Esophagus (tissue), 2 donors: Measurements from ENCODE around the gene TMC8. TPM values are rescaled to one million over a fixed set of nuclear protein-coding genes. Genes with fewer than 3 reads are reported as not detected.
"Not testable (repeated sequence)": the region's sequence is repeated elsewhere in the genome, so short reads cannot be mapped to it uniquely, and the experiment has no call there.

Experiments used
- H3K27ac ChIP-seq, 2 donors: one replicate each; pipeline ENCODE4 v1.5.1; 2013; ENCODE audit warnings: low read depth in 2 of 2, mild to moderate bottlenecking in 2 of 2, inconsistent platforms in 1 of 2, low read length in 1 of 2, moderate library complexity in 1 of 2
- H3K27me3 ChIP-seq, 2 donors: one replicate each; pipeline ENCODE4 v1.6.1; 2013; ENCODE audit warnings: low read length in 2 of 2, control low read depth in 1 of 2, mild to moderate bottlenecking in 1 of 2; ENCODE audit not compliant: insufficient read depth in 2 of 2, control insufficient read depth in 1 of 2
- H3K36me3 ChIP-seq, 2 donors: one replicate each; pipeline ENCODE4 v1.6.1; 2013; ENCODE audit warnings: low read length in 1 of 2; ENCODE audit not compliant: control insufficient read depth in 2 of 2, insufficient read depth in 2 of 2
- H3K4me1 ChIP-seq, 2 donors: one replicate each; pipeline ENCODE4 v1.6.1; 2013; ENCODE audit warnings: low read length in 1 of 2; ENCODE audit not compliant: control insufficient read depth in 2 of 2, insufficient read depth in 2 of 2
- H3K4me3 ChIP-seq, 2 donors: one replicate each; pipeline ENCODE4 v1.5.1; 2013; ENCODE audit warnings: low read length in 2 of 2, mild to moderate bottlenecking in 2 of 2, low read depth in 1 of 2, moderate library complexity in 1 of 2
- H3K9me3 ChIP-seq, 2 donors: one replicate each; pipeline ENCODE4 v1.6.1; 2013; ENCODE audit warnings: mild to moderate bottlenecking in 2 of 2, low read depth in 1 of 2, low read length in 1 of 2, moderate library complexity in 1 of 2; ENCODE audit not compliant: control insufficient read depth in 2 of 2, insufficient read depth in 1 of 2
- WGBS, 2 donors: extraction: QIAGEN DNeasy Blood & Tissue Kit; methylation state at CpG; one replicate each; pipeline ENCODE4 v1.1.7; 2013; 5-methylcytosine and 5-hydroxymethylcytosine counted together
- polyA plus RNA-seq, 2 donors: library from polyadenylated mRNA; stranded (reverse); fragments of 200-250 nt; gene quantifications; one replicate each; pipeline ENCODE4 v1.2.3, GENCODE V29; 2013
- donor health status: healthy with polysubstance abuse.
- donor health status: Bipolar disorder and iron deficiency.

The TMC8 gene
- polyA plus RNA-seq, 2 donors: 2.1 to 6.1 TPM

DNA sequence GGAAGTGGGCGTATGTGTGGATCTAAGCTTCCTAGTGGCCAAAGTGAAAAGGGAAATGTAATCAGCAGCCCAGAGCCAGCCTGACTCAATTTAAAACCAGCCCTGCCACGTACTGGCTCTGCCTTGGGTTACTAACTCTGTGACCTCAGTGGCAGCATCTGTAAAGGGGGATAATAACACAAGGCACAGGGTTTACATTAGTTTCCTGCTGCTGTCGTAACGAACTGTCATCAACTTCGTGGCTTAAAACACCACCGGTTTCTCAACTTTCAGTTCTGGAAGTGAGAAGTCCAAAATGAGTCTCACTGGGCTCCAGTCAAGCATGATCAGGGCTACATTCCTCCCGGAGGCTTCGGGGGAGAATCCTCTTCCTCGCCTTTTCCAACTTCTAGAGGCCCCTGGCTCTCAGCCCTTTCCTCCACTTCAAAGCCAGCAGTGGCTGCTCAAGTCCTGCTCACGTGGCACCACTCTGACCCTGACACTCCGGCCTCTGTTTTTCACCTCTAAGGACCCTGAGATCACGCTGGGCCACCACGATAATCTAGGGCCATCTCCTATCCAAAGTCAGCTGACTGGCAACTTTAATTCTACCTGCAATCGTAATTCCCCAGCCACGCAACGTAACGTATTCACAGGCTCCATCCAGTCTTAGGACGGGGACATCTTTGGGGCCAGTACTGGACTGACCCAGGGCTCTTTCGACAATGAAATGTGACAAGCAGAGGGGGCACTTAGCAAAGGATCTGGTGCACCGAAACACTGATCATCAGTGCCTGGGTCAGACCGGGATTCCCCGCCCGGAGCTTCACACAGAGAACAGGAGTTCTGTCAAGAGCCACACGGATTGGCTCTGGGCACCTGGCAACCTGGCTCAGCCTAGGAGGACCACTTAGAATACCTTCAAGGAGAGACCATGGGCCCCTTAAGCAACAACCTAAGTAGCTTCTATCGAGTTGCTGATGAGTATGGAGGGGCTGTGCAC lies 16.5 kb upstream of the TMC8 start:
- no peak overlapping the region for H3K27ac ChIP-seq
- no peak overlapping the region for H3K4me3 ChIP-seq
- peaks cover 0 to 12% of the 10 kb centered on the region in 2 donors for H3K4me1 ChIP-seq
- H3K27me3 ChIP-seq: no peaks in the 10 kb centered on the region
- no peaks in the 10 kb centered on the region for H3K9me3 ChIP-seq
- WGBS, 2 donors: 81 to 82% methylated on average over 25 of the region's 25 CpGs
- H3K36me3 ChIP-seq: peaks cover under 1 to 12% of the 10 kb centered on the region in 2 donors

DNA sequence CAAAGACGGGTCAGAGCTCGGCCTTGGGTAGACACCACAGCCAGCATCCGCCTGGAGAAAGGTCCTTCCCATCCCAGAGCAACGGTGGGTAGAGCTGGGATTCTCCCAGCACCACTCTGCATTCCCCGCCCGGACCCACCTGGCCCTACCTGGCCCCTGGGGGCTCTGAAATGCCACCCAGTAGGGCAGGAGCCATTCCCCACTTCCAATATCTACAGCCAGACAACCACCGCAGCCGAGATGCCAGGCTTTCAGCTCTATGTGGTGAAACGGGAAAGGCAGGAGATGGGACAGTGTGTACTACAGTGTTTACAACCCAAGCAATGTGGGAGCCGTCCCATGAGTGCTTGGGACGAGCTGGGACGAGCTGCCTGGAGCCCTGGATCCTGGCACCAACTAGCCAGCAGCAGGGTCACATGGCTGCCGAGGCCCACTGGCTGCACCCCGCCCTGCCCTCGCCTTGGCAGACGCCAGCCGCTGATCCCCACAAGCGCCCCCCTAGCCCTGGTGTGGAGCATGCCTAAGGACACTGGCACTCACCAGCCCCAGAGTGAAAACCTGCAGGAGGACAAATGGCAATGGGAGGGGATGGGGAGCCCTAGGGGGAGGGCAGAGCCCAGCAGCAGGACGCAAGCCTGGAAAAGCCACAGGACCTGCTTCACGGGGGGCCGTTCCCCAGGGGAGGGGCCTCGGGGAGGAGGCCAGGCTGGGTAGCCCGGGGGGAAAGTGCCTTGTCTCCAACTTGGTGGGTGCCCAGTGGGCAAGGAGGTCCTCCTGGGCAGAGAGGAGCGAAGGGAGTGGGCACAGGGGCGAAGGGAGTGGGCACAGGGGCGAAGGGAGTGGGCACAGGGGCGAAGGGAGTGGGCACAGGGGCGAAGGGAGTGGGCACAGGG lies 15.5 kb upstream of the TMC8 start:
- Histone ChIP-seq H3K36me3 (peaks cover 0 to 11% of the 10 kb centered on the region in 2 donors), H3K9me3 (no peaks in the 10 kb centered on the region), H3K4me3 (no peak overlapping the region), H3K4me1 (peaks cover 0 to 12% of the 10 kb centered on the region in 2 donors), H3K27ac (no peak overlapping the region), H3K27me3 (no peaks in the 10 kb centered on the region)
- 66 to 75% methylated on average over 26 to 27 of the region's 28 CpGs for WGBS, 2 donors

DNA sequence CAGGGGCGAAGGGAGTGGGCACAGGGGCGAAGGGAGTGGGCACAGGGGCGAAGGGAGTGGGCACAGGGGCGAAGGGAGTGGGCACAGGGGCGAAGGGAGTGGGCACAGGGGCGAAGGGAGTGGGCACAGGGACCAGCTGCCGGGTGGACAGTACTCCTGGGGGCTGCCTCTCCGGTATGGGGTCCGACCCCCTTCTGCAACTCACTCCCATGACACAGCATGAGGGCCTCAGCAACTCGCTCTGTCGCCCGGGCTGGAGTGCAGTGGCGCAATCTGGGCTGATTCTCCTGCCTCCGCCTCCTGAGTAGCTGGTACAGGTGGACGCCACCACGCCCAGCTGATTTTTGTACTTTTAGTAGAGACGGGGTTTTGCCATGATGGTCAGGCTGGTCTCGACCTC lies 14.8 kb upstream of the TMC8 start:
- peaks cover 0 to 12% of the 10 kb centered on the region in 2 donors for H3K4me1 ChIP-seq
- H3K27me3 ChIP-seq, H3K27ac ChIP-seq, H3K4me3 ChIP-seq, H3K36me3 ChIP-seq, H3K9me3 ChIP-seq: not testable (repeated sequence)
- 92 to 96% methylated on average over 11 to 16 of the region's 18 CpGs for WGBS, 2 donors

DNA sequence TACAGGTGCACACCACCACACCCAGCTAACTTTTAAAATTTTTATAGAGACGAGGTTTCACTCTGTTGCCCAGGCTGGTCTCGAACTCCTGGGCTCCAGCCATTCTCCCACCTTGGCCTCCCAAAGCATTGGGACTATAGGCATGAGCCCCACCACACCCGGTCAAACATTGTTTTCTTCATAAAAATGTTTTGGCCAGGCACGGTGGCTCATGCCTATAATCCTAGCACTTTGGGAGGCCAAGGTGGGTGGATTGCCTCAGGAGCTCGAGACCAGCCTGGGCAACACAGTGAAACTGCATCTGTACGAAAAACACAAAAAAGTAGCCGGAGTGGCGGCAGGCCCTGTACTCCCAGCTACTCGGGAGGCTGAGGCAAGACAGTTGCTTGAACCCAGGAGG lies 14.2 kb upstream of the TMC8 start:
- H3K27me3 ChIP-seq: no peaks in the 10 kb centered on the region
- H3K4me1 ChIP-seq: peaks cover 0 to 12% of the 10 kb centered on the region in 2 donors
- no peaks in the 10 kb centered on the region for H3K9me3 ChIP-seq
- H3K27ac ChIP-seq: no peak overlapping the region
- 95 to 96% methylated on average over 9 of the region's 9 CpGs for WGBS, 2 donors
- peaks cover 0 to 11% of the 10 kb centered on the region in 2 donors for H3K36me3 ChIP-seq
- no peak overlapping the region for H3K4me3 ChIP-seq

DNA sequence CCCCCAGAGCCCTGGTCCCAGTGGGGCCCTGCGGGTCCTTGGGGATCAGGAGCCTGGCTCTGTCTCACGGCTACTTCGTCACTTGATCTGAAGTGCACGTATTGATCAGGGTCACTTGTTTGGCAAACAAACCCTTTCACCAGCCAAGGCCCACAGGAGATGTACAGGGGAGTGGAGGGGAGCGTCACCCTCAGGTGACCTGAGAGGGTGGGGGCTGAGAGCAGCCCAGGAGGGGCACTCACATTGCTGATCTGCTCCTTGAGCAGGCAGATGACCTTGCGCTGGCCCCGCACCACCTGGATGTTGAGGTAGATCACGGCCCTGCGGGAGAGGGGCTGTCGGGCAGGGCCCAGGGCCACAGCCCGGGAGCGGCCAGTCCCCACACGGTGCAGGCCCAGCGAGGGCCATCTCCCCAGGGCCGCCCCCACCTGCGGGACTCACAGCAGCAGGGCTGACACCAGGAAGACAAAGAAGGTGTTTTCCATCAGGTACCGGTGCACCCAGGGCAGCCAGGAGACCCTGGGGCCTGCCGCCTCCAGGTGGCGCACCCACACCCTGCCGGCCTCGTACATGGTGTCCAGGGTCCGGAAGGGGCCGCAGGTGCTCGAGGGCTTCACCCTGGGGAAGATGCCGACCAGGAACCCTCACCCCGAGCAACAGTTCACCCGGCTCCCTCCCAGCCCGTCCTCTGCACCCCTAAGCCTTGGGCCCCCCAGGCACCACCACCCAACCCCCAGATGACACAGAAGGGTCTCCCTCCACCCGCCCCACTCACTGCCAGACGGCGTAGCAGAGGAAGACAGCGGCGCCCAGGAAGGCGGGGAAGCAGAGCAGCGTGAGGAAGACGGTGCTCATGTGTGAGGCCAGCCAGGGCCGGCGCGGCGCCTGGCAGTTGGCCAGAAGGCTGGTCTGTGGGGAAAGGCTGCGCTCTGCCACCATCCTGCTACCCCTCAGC lies 13.3 kb upstream of the TMC8 start:
- 43 to 58% methylated on average over 38 to 41 of the region's 41 CpGs for WGBS, 2 donors
- H3K36me3 ChIP-seq: peaks cover 0 to 16% of the 10 kb centered on the region in 2 donors
- H3K9me3 ChIP-seq: no peaks in the 10 kb centered on the region
- no peak overlapping the region for H3K4me3 ChIP-seq
- peaks cover 0 to 12% of the 10 kb centered on the region in 2 donors for H3K4me1 ChIP-seq
- no peaks in the 10 kb centered on the region for H3K27me3 ChIP-seq
- no peak overlapping the region for H3K27ac ChIP-seq

DNA sequence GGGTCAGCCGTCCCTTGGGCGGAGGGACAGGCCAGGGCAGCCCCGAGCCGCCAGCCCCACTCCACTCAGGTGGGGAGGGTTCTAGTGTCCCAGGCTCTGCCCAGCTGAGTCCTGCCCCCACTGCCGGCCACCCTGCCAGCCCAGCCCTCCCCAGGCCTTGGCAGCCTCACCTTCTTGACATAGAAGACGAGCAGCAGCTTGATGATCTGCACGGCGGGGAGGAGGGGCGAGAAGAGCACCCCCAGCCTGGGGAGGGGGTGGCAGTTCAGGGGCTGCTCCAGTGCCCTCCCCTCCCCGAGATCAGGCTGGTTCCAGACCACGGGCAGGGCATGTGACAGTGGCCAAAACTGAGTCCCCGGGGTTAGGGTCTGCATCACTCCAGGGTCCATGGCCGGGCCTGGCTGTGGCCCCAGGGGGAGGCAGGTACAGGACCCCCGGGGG lies 11.8 kb upstream of the TMC8 start:
- peaks cover 0 to 28% of the 10 kb centered on the region in 2 donors for H3K36me3 ChIP-seq
- H3K4me3 ChIP-seq: no peak overlapping the region
- peaks cover 0 to 12% of the 10 kb centered on the region in 2 donors for H3K4me1 ChIP-seq
- no peaks in the 10 kb centered on the region for H3K27me3 ChIP-seq
- no peaks in the 10 kb centered on the region for H3K9me3 ChIP-seq
- no peak overlapping the region for H3K27ac ChIP-seq
- 79 to 84% methylated on average over 14 of the region's 14 CpGs for WGBS, 2 donors

DNA sequence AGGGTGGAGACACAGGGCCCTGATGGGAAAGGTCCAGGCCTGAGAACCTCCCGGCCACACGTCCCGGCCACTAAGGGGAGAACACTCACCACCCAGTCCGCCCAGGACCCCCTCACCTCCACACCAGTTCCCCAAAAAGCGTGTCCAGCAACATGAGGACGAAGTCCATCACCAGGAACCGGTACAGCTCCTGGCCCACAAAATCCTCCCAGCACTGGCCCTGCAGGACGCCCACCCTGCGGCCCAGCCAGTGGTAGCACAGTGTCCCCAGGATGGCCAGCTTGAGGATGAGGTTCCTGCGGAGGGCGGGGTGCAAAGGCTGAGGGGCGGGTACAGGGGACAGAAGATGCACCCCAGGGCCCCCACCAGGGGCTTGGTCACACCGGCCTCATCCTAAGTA lies 10.0 kb upstream of the TMC8 start:
- H3K36me3 ChIP-seq: peaks cover 0 to 34% of the 10 kb centered on the region in 2 donors
- 97 to 99% methylated on average over 12 to 13 of the region's 13 CpGs for WGBS, 2 donors
- no peak overlapping the region for H3K4me3 ChIP-seq
- H3K4me1 ChIP-seq: peaks cover 0 to 18% of the 10 kb centered on the region in 2 donors
- no peak overlapping the region for H3K27ac ChIP-seq
- no peaks in the 10 kb centered on the region for H3K9me3 ChIP-seq
- no peaks in the 10 kb centered on the region for H3K27me3 ChIP-seq

GRCh38 chr17:78120971-78121800 lies 9.4 kb upstream of the TMC8 start:
- Histone ChIP-seq H3K4me3 (no peak overlapping the region), H3K27ac (no peak overlapping the region), H3K27me3 (no peaks in the 10 kb centered on the region), H3K36me3 (peaks cover 0 to 34% of the 10 kb centered on the region in 2 donors), H3K4me1 (peaks cover 0 to 20% of the 10 kb centered on the region in 2 donors), H3K9me3 (no peaks in the 10 kb centered on the region)
- WGBS, 2 donors: 74 to 83% methylated on average over 32 to 35 of the region's 35 CpGs
